SU-DHL-6 (cell line): ENCODE results near the gene SPAG4.

Experiments used
- H2AFZ ChIP-seq: fragments of 200-600 bp; sonication (generic); 2 replicates; pipeline ENCODE4 v1.6.1; 2014; ENCODE audit warnings: low read depth, mild to moderate bottlenecking, moderate library complexity, mixed read lengths, antibody characterized with exemption, low read length; ENCODE audit not compliant: severe bottlenecking
- H3F3A ChIP-seq: fragments of 200-600 bp; shearing (Covaris generic); 2 replicates; pipeline ENCODE4 v1.6.0; 2016; ENCODE audit warnings: antibody characterized with exemption, mild to moderate bottlenecking; ENCODE audit not compliant: insufficient read depth
- H3K27ac ChIP-seq: fragments of 200-600 bp; sonication (generic); 2 replicates; pipeline ENCODE4 v1.5.1; 2016; ENCODE audit warnings: low read depth, mild to moderate bottlenecking, low read length, moderate library complexity, mixed read lengths
- H3K27me3 ChIP-seq: fragments of 200-600 bp; sonication (generic), shearing (Covaris generic); 2 replicates; pipeline ENCODE4 v1.6.0; 2014; ENCODE audit warnings: mild to moderate bottlenecking, low read length
- H3K36me3 ChIP-seq: fragments of 200-600 bp; sonication (generic); 2 replicates; pipeline ENCODE4 v1.6.1; 2014; ENCODE audit warnings: mild to moderate bottlenecking, low read length, mixed read lengths
- H3K4me2 ChIP-seq: fragments of 300-600, 200-600 bp; shearing (Covaris generic), sonication (generic); 2 replicates; pipeline ENCODE4 v1.6.0; 2014; ENCODE audit warnings: low read length, low read depth, mild to moderate bottlenecking; ENCODE audit not compliant: poor library complexity, severe bottlenecking
- H3K4me3 ChIP-seq: fragments of 200-600 bp; sonication (generic); 2 replicates; pipeline ENCODE4 v1.5.1; 2014; ENCODE audit warnings: antibody characterized with exemption, low read length, mild to moderate bottlenecking, mixed read lengths; ENCODE audit not compliant: insufficient read depth, poor library complexity, severe bottlenecking
- H3K79me2 ChIP-seq: fragments of 200-600 bp; sonication (generic); 2 replicates; pipeline ENCODE4 v1.6.1; 2014; ENCODE audit warnings: mild to moderate bottlenecking, low read length, moderate library complexity; ENCODE audit not compliant: insufficient read depth
- H3K9ac ChIP-seq: fragments of 200-600 bp; sonication (generic); 2 replicates; pipeline ENCODE4 v1.7.0; 2014; ENCODE audit warnings: mild to moderate bottlenecking, low read length
- H3K9me2 ChIP-seq: fragments of 200-600 bp; sonication (generic); replicated peaks from 2 replicates; pipeline ENCODE4 v1.6.1; 2014; ENCODE audit warnings: low read length; ENCODE audit not compliant: insufficient read depth
- H3K9me3 ChIP-seq: fragments of 200-600 bp; sonication (generic); 2 replicates; pipeline ENCODE4 v1.6.1; 2014; ENCODE audit warnings: low read length, mixed read lengths; ENCODE audit not compliant: insufficient read depth
- H4K20me1 ChIP-seq: fragments of 200-600 bp; sonication (generic); 2 replicates; pipeline ENCODE4 v1.6.1; 2014; ENCODE audit warnings: low read depth, mild to moderate bottlenecking, antibody characterized with exemption, low read length, moderate library complexity, mixed read lengths
- CTCF ChIP-seq: fragments of 200-600 bp; sonication (generic); IDR thresholded peaks from one replicate; pipeline ENCODE4 v1.5.1; 2017; ENCODE audit warnings: antibody characterized with exemption, mild to moderate bottlenecking, low read length, moderate library complexity; ENCODE audit not compliant: insufficient read depth, poor library complexity, severe bottlenecking
- EZH2phosphoT487 ChIP-seq: fragments of 200-600 bp; sonication (generic), shearing (Covaris generic); conservative IDR thresholded peaks from 2 replicates; pipeline ENCODE4 v1.6.1; 2018; ENCODE audit warnings: mild to moderate bottlenecking, antibody characterized with exemption, low read length, moderate library complexity, mixed read lengths

Gene SPAG4

DNA sequence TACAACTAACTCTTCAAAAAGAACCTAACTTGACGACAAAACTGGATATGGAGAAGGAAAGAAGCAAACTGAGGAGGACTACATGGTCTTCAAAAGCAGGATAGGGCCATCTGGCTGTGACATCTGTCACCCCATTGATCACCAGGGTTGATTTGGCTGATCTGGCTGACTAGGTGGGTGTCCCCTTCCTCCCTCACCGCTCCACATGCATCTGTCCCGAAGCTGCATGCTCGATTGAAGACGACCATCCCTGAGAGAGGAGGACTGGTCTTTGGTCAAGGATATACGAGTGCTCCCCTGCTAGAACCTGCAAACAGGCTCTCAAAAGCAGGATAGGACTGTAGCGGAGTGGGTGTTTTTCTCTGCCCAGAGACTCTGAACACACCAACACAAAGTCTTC is 27.4 kb downstream of the SPAG4 start:
- Histone ChIP-seq H3K4me2 (no peak overlapping the region), H3F3A (peaks cover 8% of the 10 kb centered on the region), H2AFZ (no peak overlapping the region), H3K27me3 (no peaks in the 10 kb centered on the region), H3K9ac (no peak overlapping the region), H3K27ac (no peak overlapping the region), H3K4me3 (no peak overlapping the region), H3K79me2 (peaks cover 21% of the 10 kb centered on the region; the same call in 1 of the 2 replicates), H4K20me1 (no peaks in the 10 kb centered on the region), H3K36me3 (no peaks in the 10 kb centered on the region), H3K9me3 (no peaks in the 10 kb centered on the region), H3K9me2 (no peaks in the 10 kb centered on the region)
- TF ChIP-seq EZH2phosphoT487: no peak
- no peak for TF ChIP-seq CTCF

DNA sequence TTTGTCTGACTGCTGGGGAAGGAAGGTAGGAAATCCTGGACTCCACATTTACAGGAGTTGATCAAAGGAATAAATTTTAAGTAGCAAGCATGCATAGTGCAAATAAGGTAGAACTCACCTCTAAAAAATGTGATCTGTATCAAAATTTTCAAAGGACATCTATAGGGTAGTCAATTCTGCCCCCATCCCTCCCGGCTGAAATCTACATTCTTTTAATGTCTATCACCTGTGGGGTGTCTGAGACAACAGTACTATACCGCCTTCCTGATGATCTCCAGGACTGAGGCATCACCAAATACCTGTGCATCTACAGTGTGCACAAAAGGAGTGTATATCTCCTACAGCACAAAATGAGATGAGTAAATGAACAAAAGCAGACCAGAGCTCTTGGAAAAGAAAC is 29.2 kb downstream of the SPAG4 start:
- Histone ChIP-seq H3K9me3 (no peaks in the 10 kb centered on the region), H4K20me1 (no peaks in the 10 kb centered on the region), H3K36me3 (peaks cover 10% of the 10 kb centered on the region; the same call in 1 of the 2 replicates), H3K4me3 (no peak overlapping the region), H3F3A (peaks cover 11% of the 10 kb centered on the region), H3K27me3 (no peaks in the 10 kb centered on the region), H3K9ac (no peak overlapping the region), H3K27ac (no peak overlapping the region), H2AFZ (no peak overlapping the region), H3K79me2 (peaks cover 39% of the 10 kb centered on the region), H3K9me2 (no peaks in the 10 kb centered on the region), H3K4me2 (no peak overlapping the region)
- TF ChIP-seq EZH2phosphoT487: no peak

GRCh38 chr20:35648836-35649235 is 33.2 kb downstream of the SPAG4 start:
- Histone ChIP-seq H3K9me3 (no peaks in the 10 kb centered on the region), H3K9me2 (no peaks in the 10 kb centered on the region), H3K36me3 (peaks cover 20% of the 10 kb centered on the region; the same call in 1 of the 2 replicates), H3K79me2 (peaks cover 79% of the 10 kb centered on the region), H3F3A (peaks cover 25% of the 10 kb centered on the region), H3K27ac (no peak overlapping the region), H2AFZ (no peak overlapping the region), H3K27me3 (no peaks in the 10 kb centered on the region), H4K20me1 (peaks cover 20% of the 10 kb centered on the region), H3K4me2 (no peak overlapping the region), H3K9ac (no peak overlapping the region), H3K4me3 (no peak overlapping the region)
- no peak for TF ChIP-seq EZH2phosphoT487
- no peak for TF ChIP-seq CTCF

DNA sequence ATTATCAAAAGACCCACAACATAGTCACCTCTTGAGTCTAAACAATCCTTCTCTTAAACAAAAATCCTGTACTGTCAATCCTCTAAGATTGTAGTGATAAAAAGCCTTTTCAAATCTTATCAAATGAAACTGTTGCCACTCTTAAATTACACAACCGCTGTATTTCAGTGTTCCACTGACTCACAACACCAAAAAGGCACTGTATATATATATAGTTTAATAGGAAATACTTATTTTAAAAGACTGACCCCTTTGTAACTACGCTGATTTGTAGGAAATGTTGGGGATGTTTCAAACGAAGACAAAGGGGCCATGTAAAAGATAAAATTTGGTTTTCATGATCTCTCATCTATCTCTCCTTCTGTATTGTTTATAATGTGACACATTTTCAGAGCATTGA is 35.0 kb downstream of the SPAG4 start:
- Histone ChIP-seq H2AFZ (no peak overlapping the region), H3K9me3 (no peaks in the 10 kb centered on the region), H3K79me2 (peaks cover 82% of the 10 kb centered on the region), H3K27me3 (no peaks in the 10 kb centered on the region), H3K36me3 (peaks cover 36% of the 10 kb centered on the region), H3K9me2 (no peaks in the 10 kb centered on the region), H3K9ac (no peak overlapping the region), H4K20me1 (peaks cover 29% of the 10 kb centered on the region), H3K27ac (no peak overlapping the region), H3K4me3 (no peak overlapping the region), H3K4me2 (no peak overlapping the region), H3F3A (peaks cover 20% of the 10 kb centered on the region; the same call in 1 of the 2 replicates)
- TF ChIP-seq CTCF: no peak
- TF ChIP-seq EZH2phosphoT487: no peak
